ENCODE measurements around the gene CAMK4.

Gene CAMK4

DNA sequence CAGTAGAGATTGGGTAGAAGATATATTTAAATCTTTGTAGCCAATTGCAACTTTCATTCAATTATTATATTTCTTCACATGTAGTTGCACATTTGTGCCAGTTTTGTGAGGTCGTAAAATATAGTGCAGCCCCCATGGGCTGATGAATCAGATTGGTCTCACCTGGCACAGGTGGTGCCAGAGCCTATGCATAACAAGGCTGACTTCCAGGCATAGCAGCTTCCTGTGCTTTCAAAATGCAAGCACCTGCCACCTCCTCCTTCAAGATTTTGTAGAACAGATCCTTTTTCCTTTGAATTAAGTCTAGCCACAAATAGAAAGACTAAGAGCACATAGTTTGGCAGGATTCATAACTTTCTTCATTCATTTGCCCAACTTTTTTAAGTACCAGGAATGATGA is 201.0 kb downstream of the CAMK4 start:
- DNase-seq (ENCODE audit: low read depth): no peak

- no peak for DNase-seq (ENCODE audit: low read depth)
Measured at GRCh38 chr5:111427762-111428161, 203.6 kb downstream of the CAMK4 start.

- no peak for DNase-seq (ENCODE audit: low read depth)
Measured at GRCh38 chr5:111432883-111433536, 208.8 kb downstream of the CAMK4 start.

- DNase-seq (ENCODE audit: low read depth): no peak
Measured at GRCh38 chr5:111434800-111435199, 210.6 kb downstream of the CAMK4 start.

DNA sequence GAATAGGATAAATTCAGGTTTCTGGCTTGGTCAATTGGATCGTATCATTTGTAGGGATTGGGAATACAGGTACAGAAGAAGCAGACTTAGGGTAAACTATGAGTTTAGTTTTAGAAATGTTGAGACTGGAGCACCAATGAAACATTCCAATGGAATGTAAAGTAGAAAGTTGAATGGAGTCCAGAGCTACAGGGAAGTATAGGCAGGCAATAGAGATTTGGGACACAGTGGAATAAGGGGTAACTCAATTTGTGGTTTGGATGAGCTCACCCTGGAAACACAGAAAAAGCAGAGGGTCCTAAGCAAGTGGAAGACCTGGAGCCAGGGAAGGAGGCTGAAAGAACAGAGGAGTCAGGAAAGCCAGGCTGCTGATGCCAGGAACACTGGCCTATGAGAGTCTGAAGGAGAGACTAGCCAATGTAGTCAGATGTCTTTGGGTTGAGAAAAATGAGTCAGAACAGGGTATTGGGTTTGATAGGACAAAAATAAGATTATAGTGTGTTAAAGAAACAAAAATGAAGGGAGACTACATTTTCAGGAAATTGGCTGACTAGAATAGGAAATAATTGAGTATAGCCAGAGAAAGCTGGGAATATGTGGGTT is 215.4 kb downstream of the CAMK4 start:
- no peak for DNase-seq (ENCODE audit: low read depth)

DNA sequence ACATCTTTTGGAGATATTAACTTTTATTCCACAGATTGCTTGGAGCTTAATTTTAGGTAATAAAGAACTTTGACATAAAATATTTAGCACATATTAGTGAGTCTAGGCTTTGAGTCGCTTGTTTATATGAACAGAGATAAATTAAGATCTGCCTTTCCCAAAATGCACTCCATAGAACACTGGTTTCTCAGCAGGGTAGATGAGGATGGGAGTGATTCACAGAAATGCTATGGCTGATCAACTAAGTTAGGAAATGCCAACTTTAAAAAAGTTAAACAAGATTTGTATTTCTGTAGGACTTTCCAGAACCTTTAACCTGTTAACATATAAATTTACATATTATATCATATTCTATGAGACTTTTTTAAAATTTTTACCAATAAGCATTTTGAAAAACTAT is 222.9 kb downstream of the CAMK4 start:
- no peak for DNase-seq (ENCODE audit: low read depth)

- DNase-seq (ENCODE audit: low read depth): no peak
Measured at GRCh38 chr5:111447822-111448221, 223.6 kb downstream of the CAMK4 start.

GRCh38 chr5:111453295-111453694 is 229.1 kb downstream of the CAMK4 start:
- DNase-seq (ENCODE audit: low read depth): no peak

- DNase-seq (ENCODE audit: low read depth): no peak
Measured at GRCh38 chr5:111453747-111454146, 229.6 kb downstream of the CAMK4 start.

- no peak for DNase-seq (ENCODE audit: low read depth)
Measured at GRCh38 chr5:111454198-111454622, 230.0 kb downstream of the CAMK4 start.

DNA sequence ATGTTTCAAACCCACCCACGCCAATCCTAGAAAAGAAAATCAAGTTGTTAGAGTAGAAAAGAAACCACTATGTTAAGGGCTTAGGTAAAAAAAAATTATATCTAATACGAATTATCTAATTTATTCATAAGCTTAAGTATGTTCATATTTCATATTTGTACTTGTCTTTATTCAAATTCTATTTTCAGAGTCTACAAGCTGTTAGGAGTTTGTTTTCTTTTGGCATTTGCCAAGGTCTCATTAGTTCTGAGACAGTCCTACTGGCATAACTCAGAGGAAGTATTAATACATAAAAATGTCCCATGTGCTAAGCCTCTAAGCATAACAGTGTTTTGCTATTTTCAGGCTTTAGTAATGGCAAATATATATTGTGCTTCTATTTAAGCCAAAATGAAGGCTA is 230.6 kb downstream of the CAMK4 start:
- DNase-seq (ENCODE audit: low read depth): no peak

GRCh38 chr5:111461255-111461671 is 237.1 kb downstream of the CAMK4 start:
- DNase-seq (ENCODE audit: low read depth): no peak

DNA sequence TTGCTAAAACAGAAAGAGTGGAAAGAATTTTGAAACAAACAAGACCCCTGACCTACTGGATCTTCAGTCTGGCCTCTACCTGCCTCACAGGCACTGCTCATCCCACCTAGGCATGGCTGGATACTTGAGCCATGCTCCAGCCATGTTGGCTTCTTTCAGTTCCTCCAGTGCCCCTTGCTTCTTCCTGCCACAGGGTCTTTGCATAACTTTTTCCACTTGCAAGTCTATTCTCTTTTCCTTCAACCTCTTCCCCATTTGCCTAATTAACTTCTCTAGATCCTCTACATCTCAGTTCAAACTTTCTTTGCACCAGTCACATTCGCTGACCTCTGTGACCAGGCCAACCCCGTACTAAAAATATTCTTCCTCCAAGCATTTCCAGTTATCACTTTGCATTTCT is 237.8 kb downstream of the CAMK4 start:
- DNase-seq (ENCODE audit: low read depth): no peak

- DNase-seq (ENCODE audit: low read depth): no peak
Measured at GRCh38 chr5:111463311-111463710, 239.1 kb downstream of the CAMK4 start.

- no peak for DNase-seq (ENCODE audit: low read depth)
Measured at GRCh38 chr5:111469293-111469896, 245.2 kb downstream of the CAMK4 start.

- no peak for DNase-seq (ENCODE audit: low read depth)
Measured at GRCh38 chr5:111469903-111470302, 245.7 kb downstream of the CAMK4 start.

DNA sequence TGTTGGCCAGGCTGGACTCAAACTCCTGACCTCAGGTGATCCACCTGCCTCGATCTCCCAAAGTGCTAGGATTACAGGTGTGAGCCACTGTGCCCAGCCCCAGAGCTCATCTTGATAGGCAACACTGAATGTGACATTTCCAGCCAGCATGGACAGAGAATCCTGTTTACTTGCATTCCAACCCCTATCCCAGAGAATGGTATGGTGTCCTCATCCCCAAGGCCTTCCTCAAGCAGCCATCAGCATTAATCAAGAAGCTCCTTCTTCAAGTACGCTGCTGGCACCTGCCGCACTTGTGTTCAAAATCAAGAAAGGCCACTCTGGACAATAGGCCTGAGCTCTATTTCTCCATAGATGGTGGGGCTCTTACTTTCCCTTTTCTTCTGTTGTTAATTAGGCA is 247.9 kb downstream of the CAMK4 start:
- no peak for DNase-seq (ENCODE audit: low read depth)

- DNase-seq (ENCODE audit: low read depth): no peak
Measured at GRCh38 chr5:111472579-111472978, 248.4 kb downstream of the CAMK4 start.

DNA sequence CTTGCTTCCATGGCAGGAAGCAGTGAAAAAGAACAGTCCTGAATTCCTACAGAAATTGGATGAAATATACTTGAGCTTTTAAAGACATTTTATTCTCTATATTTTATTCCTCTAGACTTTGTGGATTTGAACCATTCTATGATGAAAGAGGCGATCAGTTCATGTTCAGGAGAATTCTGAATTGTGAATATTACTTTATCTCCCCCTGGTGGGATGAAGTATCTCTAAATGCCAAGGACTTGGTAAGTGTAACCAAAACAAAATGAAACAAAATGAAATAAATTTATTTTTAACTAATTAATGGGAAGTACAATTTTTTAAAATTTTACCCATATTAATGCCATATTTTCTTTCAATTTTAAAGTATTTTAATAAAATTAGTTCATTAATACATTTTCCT is 254.1 kb downstream of the CAMK4 start:
- no peak for DNase-seq (ENCODE audit: low read depth)

GRCh38 chr5:111478898-111479297 is 254.7 kb downstream of the CAMK4 start:
- DNase-seq (ENCODE audit: low read depth): no peak

DNA sequence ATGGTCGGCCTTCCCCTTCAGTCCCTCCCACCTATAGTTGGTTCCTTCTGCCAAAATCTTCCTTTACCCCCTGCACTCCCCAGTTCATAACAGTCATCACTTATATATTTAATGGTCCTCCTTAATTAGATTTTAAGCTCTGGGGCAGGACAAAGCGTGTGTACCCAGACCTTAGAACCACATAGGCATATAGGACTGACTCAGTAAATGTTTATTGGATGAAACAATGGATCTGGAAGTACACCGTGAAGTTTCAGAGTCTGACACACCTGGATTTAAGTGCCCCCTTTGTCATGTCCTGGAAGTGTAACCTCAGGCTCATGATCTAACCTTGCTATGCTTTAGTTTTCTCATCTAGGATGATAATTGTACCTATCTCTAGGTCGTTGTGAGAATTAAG is 256.2 kb downstream of the CAMK4 start:
- no peak for DNase-seq (ENCODE audit: low read depth)

- DNase-seq (ENCODE audit: low read depth): no peak
Measured at GRCh38 chr5:111486055-111486454, 261.9 kb downstream of the CAMK4 start.

DNA sequence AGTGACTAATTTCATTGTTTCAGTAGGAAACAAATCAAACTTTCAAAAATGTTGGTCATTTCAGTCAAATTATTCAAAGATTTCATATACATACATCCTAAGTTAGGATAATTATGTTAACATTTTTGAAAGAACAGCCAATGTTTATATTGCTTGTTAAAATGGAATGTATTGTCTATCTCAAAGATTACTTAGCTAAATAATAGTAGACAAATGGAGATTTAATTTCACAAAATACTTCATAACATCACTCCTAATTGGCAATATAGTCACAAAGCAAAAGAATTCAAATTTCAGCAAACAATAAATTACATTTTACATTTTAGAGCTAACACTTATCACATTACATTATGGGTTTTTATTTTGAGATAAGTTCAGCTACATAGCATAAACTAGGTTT is 262.7 kb downstream of the CAMK4 start:
- no peak for DNase-seq (ENCODE audit: low read depth)

DNA sequence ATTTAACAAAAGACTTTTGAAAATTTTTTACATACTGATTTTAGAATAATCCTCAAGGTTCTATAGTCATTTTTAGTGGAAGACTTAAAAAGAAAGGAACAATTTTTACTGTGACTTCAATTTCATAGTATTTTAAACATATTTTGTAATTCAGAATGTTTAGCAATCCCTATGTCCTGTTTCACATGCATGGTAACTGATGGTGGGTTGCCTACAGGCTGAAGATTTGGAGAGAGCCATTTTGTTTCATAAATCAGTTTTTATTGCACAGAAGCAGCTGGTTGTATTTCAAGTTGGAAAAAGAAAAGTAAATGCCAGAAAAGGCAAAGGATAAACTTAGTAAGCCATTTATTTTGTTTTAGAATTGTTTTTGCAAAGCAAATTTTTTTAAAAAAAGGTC is 264.2 kb downstream of the CAMK4 start:
- no peak for DNase-seq (ENCODE audit: low read depth)
